ENCODE results near the gene HMX1.

The HMX1 gene

DNA sequence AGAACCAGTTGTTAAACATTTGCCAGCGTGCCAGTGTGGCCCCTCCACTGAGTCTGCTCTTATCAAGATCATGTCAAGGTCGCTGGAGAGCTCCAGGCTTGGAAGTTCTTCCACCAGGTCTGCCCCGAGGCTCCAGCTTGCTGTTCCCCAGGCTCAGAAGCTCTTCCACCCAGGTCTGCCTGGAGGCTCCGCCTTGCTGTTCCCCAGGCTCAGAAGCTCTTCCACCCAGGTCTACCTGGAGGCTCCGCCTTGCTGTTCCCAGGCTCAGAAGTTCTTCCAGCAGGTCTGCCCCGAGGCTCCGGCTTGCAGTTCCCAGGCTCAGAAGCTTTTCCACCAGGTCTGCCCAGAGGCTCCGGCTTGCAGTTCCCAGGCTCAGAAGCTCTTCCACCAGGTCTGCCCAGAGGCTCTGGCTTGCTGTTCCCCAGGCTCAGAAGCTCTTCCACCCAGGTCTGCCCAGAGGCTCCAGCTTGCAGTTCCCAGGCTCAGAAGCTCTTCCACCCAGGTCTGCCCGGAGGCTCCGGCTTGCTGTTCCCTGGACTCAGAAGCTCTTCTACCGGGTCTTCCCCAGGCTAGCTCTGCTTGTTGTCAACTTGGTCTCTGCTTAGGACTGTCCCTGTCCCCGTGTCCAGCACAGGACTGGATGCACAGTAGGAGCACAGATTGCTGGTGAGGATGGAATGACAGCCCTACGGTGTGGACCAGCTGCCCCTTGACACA, 54.4 kb downstream of the HMX1 start:
- no peak for DNase-seq
